HUES64 (cell line): ENCODE results near the gene ZDHHC11.
"Not testable (repeated sequence)": the region's sequence is repeated elsewhere in the genome, so short reads cannot be mapped to it uniquely, and the experiment has no call there.

Experiments used
- H3K27ac ChIP-seq: 2 replicates; pipeline ENCODE4 v1.7.0; 2013; ENCODE audit warnings: low read depth, low read length, inconsistent platforms
- H3K27me3 ChIP-seq: 2 replicates; pipeline ENCODE4 v1.6.1; 2013; ENCODE audit warnings: mild to moderate bottlenecking, low read length; ENCODE audit not compliant: insufficient read depth
- H3K36me3 ChIP-seq: 2 replicates; pipeline ENCODE4 v1.6.1; 2013; ENCODE audit warnings: mild to moderate bottlenecking, low read length; ENCODE audit not compliant: insufficient read depth
- H3K4me1 ChIP-seq: 2 replicates; pipeline ENCODE4 v1.6.1; 2013; ENCODE audit warnings: mild to moderate bottlenecking, low read length, moderate library complexity; ENCODE audit not compliant: insufficient read depth
- H3K4me3 ChIP-seq: 2 replicates; pipeline ENCODE4 v1.5.1; 2013; ENCODE audit warnings: mild to moderate bottlenecking, low read length, moderate library complexity
- H3K9ac ChIP-seq: 2 replicates; pipeline ENCODE4 v1.6.1; 2013; ENCODE audit warnings: mild to moderate bottlenecking, low read depth, low read length
- H3K9me3 ChIP-seq: 2 replicates; pipeline ENCODE4 v1.6.1; 2013; ENCODE audit warnings: low read depth, low read length; ENCODE audit not compliant: insufficient read depth
- WGBS: fragments of 150-250, 120-280 bp; methylation state at CpG from one replicate; pipeline ENCODE4 v1.1.7; 2013; ENCODE audit warnings: missing lambda C conversion rate; 5-methylcytosine and 5-hydroxymethylcytosine counted together

The ZDHHC11 gene

GRCh38 chr5:840974-841435 lies 9.8 kb downstream of the ZDHHC11 start:
- WGBS: 96% methylated on average over 8 of the region's 10 CpGs
- not testable (repeated sequence) for H3K27ac ChIP-seq, H3K4me1 ChIP-seq, H3K27me3 ChIP-seq, H3K4me3 ChIP-seq, H3K9me3 ChIP-seq, H3K9ac ChIP-seq, H3K36me3 ChIP-seq

- not testable (repeated sequence) for H3K27ac ChIP-seq, H3K36me3 ChIP-seq, H3K4me3 ChIP-seq, H3K4me1 ChIP-seq, H3K9me3 ChIP-seq, H3K9ac ChIP-seq, H3K27me3 ChIP-seq
- 94% methylated on average over 20 of the region's 21 CpGs for WGBS
Measured at GRCh38 chr5:840118-840973, 10.4 kb downstream of the ZDHHC11 start.

GRCh38 chr5:838431-838851 lies 12.3 kb downstream of the ZDHHC11 start:
- H3K4me3 ChIP-seq, H3K9me3 ChIP-seq, H3K27me3 ChIP-seq, H3K27ac ChIP-seq, H3K9ac ChIP-seq, H3K4me1 ChIP-seq, H3K36me3 ChIP-seq: not testable (repeated sequence)
- 90% methylated on average over 10 of the region's 10 CpGs for WGBS

GRCh38 chr5:837621-838121 lies 13.1 kb downstream of the ZDHHC11 start:
- not testable (repeated sequence) for H3K9me3 ChIP-seq, H3K27ac ChIP-seq, H3K9ac ChIP-seq, H3K4me1 ChIP-seq, H3K36me3 ChIP-seq, H3K27me3 ChIP-seq, H3K4me3 ChIP-seq
- WGBS: 96% methylated on average over 14 of the region's 14 CpGs

GRCh38 chr5:835933-836612 lies 14.7 kb downstream of the ZDHHC11 start:
- not testable (repeated sequence) for H3K9me3 ChIP-seq, H3K36me3 ChIP-seq, H3K4me1 ChIP-seq, H3K4me3 ChIP-seq, H3K9ac ChIP-seq, H3K27ac ChIP-seq, H3K27me3 ChIP-seq
- WGBS: 89% methylated on average over 7 of the region's 7 CpGs

- H3K9ac ChIP-seq, H3K9me3 ChIP-seq, H3K36me3 ChIP-seq, H3K27ac ChIP-seq, H3K4me1 ChIP-seq, H3K4me3 ChIP-seq, H3K27me3 ChIP-seq: not testable (repeated sequence)
- 80% methylated on average over 2 of the region's 2 CpGs for WGBS
Measured at GRCh38 chr5:834013-834412, 16.8 kb downstream of the ZDHHC11 start.

GRCh38 chr5:828194-828593 lies 22.6 kb downstream of the ZDHHC11 start:
- H3K9me3 ChIP-seq, H3K4me3 ChIP-seq, H3K4me1 ChIP-seq, H3K27me3 ChIP-seq, H3K27ac ChIP-seq, H3K36me3 ChIP-seq, H3K9ac ChIP-seq: not testable (repeated sequence)
- 96% methylated on average over 18 of the region's 19 CpGs for WGBS

- H3K36me3 ChIP-seq, H3K27me3 ChIP-seq: not testable (repeated sequence)
- 84% methylated on average over 1 of the region's 1 CpG for WGBS
Measured at GRCh38 chr5:825544-825943, 25.2 kb downstream of the ZDHHC11 start.

GRCh38 chr5:821504-821903 lies 29.3 kb downstream of the ZDHHC11 start:
- H3K9me3 ChIP-seq: no peaks in the 10 kb centered on the region

More at GRCh38 chr5:825544-825943, 25.2 kb downstream of the ZDHHC11 start:
- H3K9ac ChIP-seq, H3K4me3 ChIP-seq, H3K27ac ChIP-seq, H3K9me3 ChIP-seq, H3K4me1 ChIP-seq: not testable (repeated sequence)

GRCh38 chr5:820245-820644 lies 30.5 kb downstream of the ZDHHC11 start:
- H3K9me3 ChIP-seq: no peaks in the 10 kb centered on the region
- no peak overlapping the region for H3K27ac ChIP-seq
- no peaks in the 10 kb centered on the region for H3K4me1 ChIP-seq
- H3K9ac ChIP-seq: no peak overlapping the region
- no peak overlapping the region for H3K4me3 ChIP-seq
- no peaks in the 10 kb centered on the region for H3K27me3 ChIP-seq
- H3K36me3 ChIP-seq: peaks cover 6% of the 10 kb centered on the region; the same call in 1 of the 2 replicates
- 93% methylated on average over 2 of the region's 3 CpGs for WGBS

More at GRCh38 chr5:821504-821903, 29.3 kb downstream of the ZDHHC11 start:
- Histone ChIP-seq H3K9ac (no peak overlapping the region), H3K27ac (no peak overlapping the region), H3K36me3 (peaks cover 6% of the 10 kb centered on the region; the same call in 1 of the 2 replicates), H3K4me1 (no peaks in the 10 kb centered on the region), H3K4me3 (no peak overlapping the region), H3K27me3 (no peaks in the 10 kb centered on the region)
- 94% methylated on average over 5 of the region's 8 CpGs for WGBS

- Histone ChIP-seq H3K36me3 (peaks cover 6% of the 10 kb centered on the region; the same call in 1 of the 2 replicates), H3K27me3 (no peaks in the 10 kb centered on the region), H3K9ac (no peak overlapping the region), H3K9me3 (no peaks in the 10 kb centered on the region), H3K4me3 (no peak overlapping the region), H3K4me1 (no peaks in the 10 kb centered on the region), H3K27ac (no peak overlapping the region)
- WGBS: 93% methylated on average over 3 of the region's 3 CpGs
Measured at GRCh38 chr5:819078-819477, 31.7 kb downstream of the ZDHHC11 start.
